ENCODE results near the gene LDLRAD4. TPM values are rescaled to one million over a fixed set of nuclear protein-coding genes. Genes with fewer than 3 reads are reported as not detected.

The LDLRAD4 gene
- total and polyA plus RNA-seq, 2 experiments from 2014 or later = 0.73 to 1.9 TPM

DNA sequence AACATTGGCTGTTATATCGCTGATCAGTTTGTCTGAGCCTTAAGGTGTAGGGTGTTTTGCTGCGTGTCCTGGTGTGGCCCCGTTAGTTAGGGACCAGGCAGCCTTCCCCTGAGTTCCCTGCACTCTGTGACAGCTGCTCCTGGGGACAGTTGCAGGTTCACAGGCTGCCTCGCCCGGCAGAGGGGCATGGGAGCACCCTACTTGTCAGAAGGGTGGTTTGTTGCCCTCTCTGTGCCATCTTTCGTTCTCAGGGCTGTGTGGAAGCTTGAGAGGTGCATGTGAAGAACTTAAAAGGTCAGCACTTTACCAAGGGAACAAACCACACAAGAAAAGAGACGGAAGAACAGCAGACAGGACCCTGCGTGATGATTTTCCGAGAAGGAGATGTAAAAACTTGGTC lies 159.6 kb downstream of the LDLRAD4 start (continued):
- TF ChIP-seq, protein P1, sequence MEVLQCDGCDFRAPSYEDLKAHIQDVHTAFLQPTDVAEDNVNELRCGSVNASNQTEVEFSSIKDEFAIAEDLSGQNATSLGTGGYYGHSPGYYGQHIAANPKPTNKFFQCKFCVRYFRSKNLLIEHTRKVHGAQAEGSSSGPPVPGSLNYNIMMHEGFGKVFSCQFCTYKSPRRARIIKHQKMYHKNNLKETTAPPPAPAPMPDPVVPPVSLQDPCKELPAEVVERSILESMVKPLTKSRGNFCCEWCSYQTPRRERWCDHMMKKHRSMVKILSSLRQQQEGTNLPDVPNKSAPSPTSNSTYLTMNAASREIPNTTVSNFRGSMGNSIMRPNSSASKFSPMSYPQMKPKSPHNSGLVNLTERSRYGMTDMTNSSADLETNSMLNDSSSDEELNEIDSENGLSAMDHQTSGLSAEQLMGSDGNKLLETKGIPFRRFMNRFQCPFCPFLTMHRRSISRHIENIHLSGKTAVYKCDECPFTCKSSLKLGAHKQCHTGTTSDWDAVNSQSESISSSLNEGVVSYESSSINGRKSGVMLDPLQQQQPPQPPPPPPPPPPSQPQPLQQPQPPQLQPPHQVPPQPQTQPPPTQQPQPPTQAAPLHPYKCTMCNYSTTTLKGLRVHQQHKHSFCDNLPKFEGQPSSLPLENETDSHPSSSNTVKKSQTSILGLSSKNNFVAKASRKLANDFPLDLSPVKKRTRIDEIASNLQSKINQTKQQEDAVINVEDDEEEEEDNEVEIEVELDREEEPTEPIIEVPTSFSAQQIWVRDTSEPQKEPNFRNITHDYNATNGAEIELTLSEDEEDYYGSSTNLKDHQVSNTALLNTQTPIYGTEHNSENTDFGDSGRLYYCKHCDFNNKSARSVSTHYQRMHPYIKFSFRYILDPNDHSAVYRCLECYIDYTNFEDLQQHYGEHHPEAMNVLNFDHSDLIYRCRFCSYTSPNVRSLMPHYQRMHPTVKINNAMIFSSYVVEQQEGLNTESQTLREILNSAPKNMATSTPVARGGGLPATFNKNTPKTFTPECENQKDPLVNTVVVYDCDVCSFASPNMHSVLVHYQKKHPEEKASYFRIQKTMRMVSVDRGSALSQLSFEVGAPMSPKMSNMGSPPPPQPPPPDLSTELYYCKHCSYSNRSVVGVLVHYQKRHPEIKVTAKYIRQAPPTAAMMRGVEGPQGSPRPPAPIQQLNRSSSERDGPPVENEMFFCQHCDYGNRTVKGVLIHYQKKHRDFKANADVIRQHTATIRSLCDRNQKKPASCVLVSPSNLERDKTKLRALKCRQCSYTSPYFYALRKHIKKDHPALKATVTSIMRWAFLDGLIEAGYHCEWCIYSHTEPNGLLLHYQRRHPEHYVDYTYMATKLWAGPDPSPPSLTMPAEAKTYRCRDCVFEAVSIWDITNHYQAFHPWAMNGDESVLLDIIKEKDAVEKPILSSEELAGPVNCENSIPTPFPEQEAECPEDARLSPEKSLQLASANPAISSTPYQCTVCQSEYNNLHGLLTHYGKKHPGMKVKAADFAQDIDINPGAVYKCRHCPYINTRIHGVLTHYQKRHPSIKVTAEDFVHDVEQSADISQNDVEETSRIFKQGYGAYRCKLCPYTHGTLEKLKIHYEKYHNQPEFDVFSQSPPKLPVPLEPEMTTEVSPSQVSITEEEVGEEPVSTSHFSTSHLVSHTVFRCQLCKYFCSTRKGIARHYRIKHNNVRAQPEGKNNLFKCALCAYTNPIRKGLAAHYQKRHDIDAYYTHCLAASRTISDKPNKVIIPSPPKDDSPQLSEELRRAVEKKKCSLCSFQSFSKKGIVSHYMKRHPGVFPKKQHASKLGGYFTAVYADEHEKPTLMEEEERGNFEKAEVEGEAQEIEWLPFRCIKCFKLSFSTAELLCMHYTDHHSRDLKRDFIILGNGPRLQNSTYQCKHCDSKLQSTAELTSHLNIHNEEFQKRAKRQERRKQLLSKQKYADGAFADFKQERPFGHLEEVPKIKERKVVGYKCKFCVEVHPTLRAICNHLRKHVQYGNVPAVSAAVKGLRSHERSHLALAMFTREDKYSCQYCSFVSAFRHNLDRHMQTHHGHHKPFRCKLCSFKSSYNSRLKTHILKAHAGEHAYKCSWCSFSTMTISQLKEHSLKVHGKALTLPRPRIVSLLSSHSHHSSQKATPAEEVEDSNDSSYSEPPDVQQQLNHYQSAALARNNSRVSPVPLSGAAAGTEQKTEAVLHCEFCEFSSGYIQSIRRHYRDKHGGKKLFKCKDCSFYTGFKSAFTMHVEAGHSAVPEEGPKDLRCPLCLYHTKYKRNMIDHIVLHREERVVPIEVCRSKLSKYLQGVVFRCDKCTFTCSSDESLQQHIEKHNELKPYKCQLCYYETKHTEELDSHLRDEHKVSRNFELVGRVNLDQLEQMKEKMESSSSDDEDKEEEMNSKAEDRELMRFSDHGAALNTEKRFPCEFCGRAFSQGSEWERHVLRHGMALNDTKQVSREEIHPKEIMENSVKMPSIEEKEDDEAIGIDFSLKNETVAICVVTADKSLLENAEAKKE (CRISPR knock-in tag; IDR thresholded peaks at IDR 0.05) = no peak

DNA sequence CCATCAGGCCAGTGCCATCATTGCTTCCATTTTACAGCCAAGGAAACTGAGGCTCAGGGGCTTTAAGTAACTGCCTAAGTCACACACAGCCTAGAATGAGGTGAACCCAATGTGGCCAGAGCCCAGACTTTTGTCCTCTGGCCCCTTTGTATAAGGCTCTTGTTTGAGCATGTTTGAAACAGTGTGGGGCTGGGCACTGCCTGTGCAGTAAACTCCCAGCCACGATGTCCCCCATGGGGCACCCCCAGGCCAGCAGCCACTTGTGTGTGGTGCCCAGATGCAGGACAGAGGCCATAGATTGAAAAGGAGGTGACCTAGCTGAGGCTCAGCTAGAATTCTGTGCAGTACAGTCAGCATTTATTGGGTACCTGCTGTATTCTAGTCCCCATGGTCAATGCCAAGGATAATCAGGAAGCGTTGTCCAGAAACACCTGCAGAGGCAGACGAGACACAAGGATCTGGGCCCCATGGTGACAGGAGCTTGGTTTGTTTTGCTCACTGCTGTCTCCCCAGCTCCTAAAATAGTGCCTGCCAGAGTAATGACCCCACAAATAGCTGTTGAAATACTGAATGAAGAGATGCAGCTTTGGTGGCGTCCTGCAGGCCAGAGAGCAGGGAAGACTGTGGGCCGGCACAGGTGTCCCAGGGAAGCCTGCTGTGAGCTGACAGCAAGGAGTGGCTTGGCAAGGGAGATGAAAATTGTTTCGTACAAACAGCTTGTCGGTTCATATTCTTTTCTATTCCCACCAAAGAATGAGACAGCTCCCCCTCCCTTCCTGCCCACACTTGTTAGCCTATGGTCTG lies 160.7 kb downstream of the LDLRAD4 start:
- no peaks in the 10 kb centered on the region for H3K36me3 Mint-ChIP-seq (ENCODE audit: low read depth)
- Histone ChIP-seq H3K36me3 (ENCODE audit: insufficient read depth) (no peaks in the 10 kb centered on the region), H3K9me2 (ENCODE audit: insufficient read depth) (no peaks in the 10 kb centered on the region), H3K27ac (ENCODE audit: low read depth) (no peak overlapping the region), H3K4me3 (no peak overlapping the region), H3K4me1 (ENCODE audit: insufficient read depth) (no peaks in the 10 kb centered on the region), H3K27me3 (ENCODE audit: insufficient read depth) (no peaks in the 10 kb centered on the region), H4K20me1 (replicated peaks; ENCODE audit: insufficient read depth) (no peaks in the 10 kb centered on the region), H2AFZ (no peak overlapping the region), H3K79me2 (replicated peaks; ENCODE audit: insufficient read depth) (no peaks in the 10 kb centered on the region), H3K4me2 (no peak overlapping the region), H3F3A (replicated peaks; ENCODE audit: low read depth) (no peaks in the 10 kb centered on the region)
- no peak overlapping the region for H3K27ac Mint-ChIP-seq
- DNase-seq (ENCODE audit: low spot score) = no peak
- no peaks in the 10 kb centered on the region for H3K9me3 Mint-ChIP-seq
- H3K4me3 Mint-ChIP-seq = no peak overlapping the region
- ATAC-seq = no peak
- H3K4me1 Mint-ChIP-seq = peaks cover 6% of the 10 kb centered on the region; the same call in 1 of the 3 replicates
- peaks cover 4% of the 10 kb centered on the region for H3K27me3 Mint-ChIP-seq (ENCODE audit: insufficient read depth, low read depth, poor library complexity)
- TF ChIP-seq NANOG (IDR thresholded peaks at IDR 0.05; ENCODE audit: borderline replicate concordance) = no peak
- TF ChIP-seq, protein P2, sequence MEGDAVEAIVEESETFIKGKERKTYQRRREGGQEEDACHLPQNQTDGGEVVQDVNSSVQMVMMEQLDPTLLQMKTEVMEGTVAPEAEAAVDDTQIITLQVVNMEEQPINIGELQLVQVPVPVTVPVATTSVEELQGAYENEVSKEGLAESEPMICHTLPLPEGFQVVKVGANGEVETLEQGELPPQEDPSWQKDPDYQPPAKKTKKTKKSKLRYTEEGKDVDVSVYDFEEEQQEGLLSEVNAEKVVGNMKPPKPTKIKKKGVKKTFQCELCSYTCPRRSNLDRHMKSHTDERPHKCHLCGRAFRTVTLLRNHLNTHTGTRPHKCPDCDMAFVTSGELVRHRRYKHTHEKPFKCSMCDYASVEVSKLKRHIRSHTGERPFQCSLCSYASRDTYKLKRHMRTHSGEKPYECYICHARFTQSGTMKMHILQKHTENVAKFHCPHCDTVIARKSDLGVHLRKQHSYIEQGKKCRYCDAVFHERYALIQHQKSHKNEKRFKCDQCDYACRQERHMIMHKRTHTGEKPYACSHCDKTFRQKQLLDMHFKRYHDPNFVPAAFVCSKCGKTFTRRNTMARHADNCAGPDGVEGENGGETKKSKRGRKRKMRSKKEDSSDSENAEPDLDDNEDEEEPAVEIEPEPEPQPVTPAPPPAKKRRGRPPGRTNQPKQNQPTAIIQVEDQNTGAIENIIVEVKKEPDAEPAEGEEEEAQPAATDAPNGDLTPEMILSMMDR (conservative IDR thresholded peaks at IDR 0.05; ENCODE audit: low read depth in 2 of 2) = no peak
- no peak for TF ChIP-seq CREB1 (CRISPR knock-in tag; IDR thresholded peaks at IDR 0.05; ENCODE audit: low read depth)
- no peak for TF ChIP-seq POLR2AphosphoS5 (IDR thresholded peaks at IDR 0.05; ENCODE audit: low read depth)
- TF ChIP-seq ZNF331 (CRISPR knock-in tag; IDR thresholded peaks at IDR 0.05; ENCODE audit: low read depth) = no peak
- TF ChIP-seq, protein P1 (CRISPR knock-in tag; IDR thresholded peaks at IDR 0.05) = no peak
- TF ChIP-seq STAT1 (IDR thresholded peaks at IDR 0.05; ENCODE audit: unreplicated experiment) = no peak

Data from GM23338 (cell line).